Hepatocyte (in vitro differentiated cells): ENCODE results near the gene GNAI2. TPM values are rescaled to one million over a fixed set of nuclear protein-coding genes. Genes with fewer than 3 reads are reported as not detected.

Experiments used
- DNase-seq: peaks from one replicate; pipeline ENCODE4 v3.0.0-alpha.2; 2016; ENCODE audit warnings: low spot score
- H2AFZ ChIP-seq: fragments of 200-600 bp; sonication (generic); 2 replicates; pipeline ENCODE4 v1.6.0; 2016; ENCODE audit warnings: antibody characterized with exemption, mild to moderate bottlenecking
- H3K27ac ChIP-seq: fragments of 200-600 bp; sonication (generic); 2 replicates; pipeline ENCODE4 v1.5.1; 2016; ENCODE audit warnings: mild to moderate bottlenecking
- H3K27me3 ChIP-seq: fragments of 200-600 bp; sonication (generic); 2 replicates; pipeline ENCODE4 v1.6.1; 2016
- H3K36me3 ChIP-seq: fragments of 200-600 bp; sonication (generic); replicated peaks from 2 replicates; pipeline ENCODE4 v1.5.1; 2016; ENCODE audit warnings: low read depth; ENCODE audit not compliant: insufficient read depth
- H3K4me1 ChIP-seq: fragments of 200-600 bp; sonication (generic); 2 replicates; pipeline ENCODE4 v1.5.1; 2016; ENCODE audit warnings: mild to moderate bottlenecking, moderate library complexity; ENCODE audit not compliant: insufficient read depth
- H3K4me2 ChIP-seq: fragments of 200-600 bp; sonication (generic); 2 replicates; pipeline ENCODE4 v1.6.0; 2016
- H3K4me3 ChIP-seq: fragments of 200-600 bp; sonication (generic); 2 replicates; pipeline ENCODE4 v1.5.1; 2016; ENCODE audit warnings: mild to moderate bottlenecking
- H3K79me2 ChIP-seq: fragments of 200-600 bp; sonication (generic); 2 replicates; pipeline ENCODE4 v1.6.0; 2017; ENCODE audit warnings: mild to moderate bottlenecking
- H3K9me2 ChIP-seq: fragments of 200-600 bp; sonication (generic); replicated peaks from 2 replicates; pipeline ENCODE4 v1.6.0; 2017; ENCODE audit warnings: mild to moderate bottlenecking; ENCODE audit not compliant: insufficient read depth
- H3K9me3 ChIP-seq: fragments of 200-600 bp; sonication (generic); 2 replicates; pipeline ENCODE4 v1.5.1; 2016; ENCODE audit warnings: low read depth, mild to moderate bottlenecking
- H4K20me1 ChIP-seq: fragments of 200-600 bp; sonication (generic); 2 replicates; pipeline ENCODE4 v1.6.0; 2016; ENCODE audit warnings: mild to moderate bottlenecking; ENCODE audit not compliant: insufficient read depth, poor library complexity, severe bottlenecking
- EZH2 ChIP-seq: fragments of 200-600 bp; sonication (generic); IDR thresholded peaks from 2 replicates; pipeline ENCODE4 v1.6.1; 2016; ENCODE audit warnings: antibody characterized with exemption, mild to moderate bottlenecking, borderline replicate concordance
- EZH2phosphoT487 ChIP-seq: fragments of 200-600 bp; sonication (generic); IDR thresholded peaks from one replicate; pipeline ENCODE4 v1.6.1; 2018; ENCODE audit warnings: antibody characterized with exemption, mild to moderate bottlenecking, low read depth, moderate library complexity; ENCODE audit not compliant: unreplicated experiment, severe bottlenecking
- WGBS: methylation state at CpG from one replicate; pipeline ENCODE4 v1.1.6; 2016; ENCODE audit warnings: low lambda C conversion rate; ENCODE audit errors: missing lambda C conversion rate; 5-methylcytosine and 5-hydroxymethylcytosine counted together
- polyA plus RNA-seq: library from polyadenylated mRNA; unstranded; fragments of >200 nt; fragmentation: Nextera tagmentation; extraction: Ambion mirVana; gene quantifications from 2 replicates; pipeline ENCODE4 v1.2.1, GENCODE V29; 2016
- total RNA-seq: library from RNA; depleted of rRNA; stranded (reverse); fragments of >200 nt; gene quantifications from 2 replicates; pipeline ENCODE4 v1.2.3, GENCODE V29; 2014
- TF ChIP-seq, protein P1 (sequence below): fragments of 200-600 bp; sonication (generic); IDR thresholded peaks from 2 replicates; pipeline ENCODE4 v1.5.1; 2016; ENCODE audit warnings: antibody characterized with exemption, mild to moderate bottlenecking; ENCODE audit not compliant: poor library complexity

Gene GNAI2
- total and polyA plus RNA-seq, 2 experiments from 2014 or later, result 103 to 233 TPM

DNA sequence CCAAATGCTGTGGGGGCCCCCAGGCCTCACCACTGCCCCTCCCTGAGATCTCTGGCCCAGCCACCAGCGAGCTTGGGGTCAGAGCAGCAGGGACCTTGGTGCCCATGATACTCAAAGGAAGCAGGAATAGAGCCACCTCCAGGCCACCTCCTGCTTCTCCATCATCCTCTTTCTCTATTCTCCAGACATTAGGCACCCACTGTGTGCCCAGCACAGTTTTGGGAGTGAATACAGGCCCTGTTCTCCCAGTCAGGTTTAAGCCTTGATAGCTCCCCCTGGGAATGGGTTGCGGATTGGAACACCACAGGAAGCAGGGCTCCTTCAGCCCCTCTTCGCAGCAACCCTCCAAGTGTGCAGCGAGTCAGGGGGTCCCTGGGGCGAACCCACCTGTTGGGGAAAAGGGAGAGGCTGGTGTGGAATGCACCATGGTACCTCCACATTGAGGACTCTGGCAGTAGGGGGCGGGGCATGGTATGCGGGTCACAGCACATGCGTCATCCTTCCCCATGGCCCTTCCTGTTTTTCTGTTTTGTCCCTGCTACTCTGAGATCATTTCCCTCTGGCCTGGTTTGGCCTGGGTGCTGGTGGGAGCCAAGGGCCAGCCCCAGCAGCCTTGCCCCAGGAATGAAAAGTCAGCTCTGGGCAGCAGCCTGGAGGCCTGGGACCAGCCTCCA lies 18.7 kb downstream of the GNAI2 start:
- DNase-seq, result no peak
- no peak overlapping the region for H3K27ac ChIP-seq
- H4K20me1 ChIP-seq, result peaks cover 27% of the 10 kb centered on the region
- no peaks in the 10 kb centered on the region for H3K36me3 ChIP-seq
- no peaks in the 10 kb centered on the region for H3K9me2 ChIP-seq
- TF ChIP-seq, protein P1, sequence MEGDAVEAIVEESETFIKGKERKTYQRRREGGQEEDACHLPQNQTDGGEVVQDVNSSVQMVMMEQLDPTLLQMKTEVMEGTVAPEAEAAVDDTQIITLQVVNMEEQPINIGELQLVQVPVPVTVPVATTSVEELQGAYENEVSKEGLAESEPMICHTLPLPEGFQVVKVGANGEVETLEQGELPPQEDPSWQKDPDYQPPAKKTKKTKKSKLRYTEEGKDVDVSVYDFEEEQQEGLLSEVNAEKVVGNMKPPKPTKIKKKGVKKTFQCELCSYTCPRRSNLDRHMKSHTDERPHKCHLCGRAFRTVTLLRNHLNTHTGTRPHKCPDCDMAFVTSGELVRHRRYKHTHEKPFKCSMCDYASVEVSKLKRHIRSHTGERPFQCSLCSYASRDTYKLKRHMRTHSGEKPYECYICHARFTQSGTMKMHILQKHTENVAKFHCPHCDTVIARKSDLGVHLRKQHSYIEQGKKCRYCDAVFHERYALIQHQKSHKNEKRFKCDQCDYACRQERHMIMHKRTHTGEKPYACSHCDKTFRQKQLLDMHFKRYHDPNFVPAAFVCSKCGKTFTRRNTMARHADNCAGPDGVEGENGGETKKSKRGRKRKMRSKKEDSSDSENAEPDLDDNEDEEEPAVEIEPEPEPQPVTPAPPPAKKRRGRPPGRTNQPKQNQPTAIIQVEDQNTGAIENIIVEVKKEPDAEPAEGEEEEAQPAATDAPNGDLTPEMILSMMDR, result no peak
- TF ChIP-seq EZH2phosphoT487, result no peak
- no peak overlapping the region for H3K4me3 ChIP-seq
- peaks cover 4% of the 10 kb centered on the region for H3K4me1 ChIP-seq
- H3K27me3 ChIP-seq, result no peaks in the 10 kb centered on the region
- peaks cover 30% of the 10 kb centered on the region for H3K79me2 ChIP-seq
- H3K9me3 ChIP-seq, result no peaks in the 10 kb centered on the region
- H2AFZ ChIP-seq, result no peak overlapping the region
- 98% methylated on average over 8 of the region's 8 CpGs for WGBS
- no peak overlapping the region for H3K4me2 ChIP-seq

DNA sequence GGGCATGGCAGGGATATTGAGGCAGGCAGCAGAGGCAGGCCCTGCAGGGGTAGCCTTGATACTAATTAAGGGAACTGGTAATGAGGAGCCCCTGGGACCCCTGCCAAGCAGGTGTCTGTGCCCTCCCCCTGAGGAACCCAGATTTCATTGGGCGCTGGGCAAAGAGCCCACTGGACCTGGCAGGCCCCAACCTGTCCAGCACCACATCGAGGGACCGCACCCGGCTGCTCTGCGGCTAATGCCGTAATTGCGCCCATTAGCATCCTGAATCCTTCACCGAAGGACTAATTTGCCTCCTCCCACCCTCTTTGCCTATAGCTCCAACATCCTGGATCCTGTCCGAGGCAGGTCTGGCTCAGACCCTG lies 19.2 kb downstream of the GNAI2 start:
- DNase-seq, result no peak
- Histone ChIP-seq H3K4me1 (peaks cover 6% of the 10 kb centered on the region), H4K20me1 (peaks cover 22% of the 10 kb centered on the region), H3K9me2 (no peaks in the 10 kb centered on the region), H3K9me3 (no peaks in the 10 kb centered on the region), H3K36me3 (no peaks in the 10 kb centered on the region), H3K27me3 (no peaks in the 10 kb centered on the region), H3K4me3 (no peak overlapping the region), H2AFZ (no peak overlapping the region), H3K4me2 (no peak overlapping the region), H3K79me2 (peaks cover 24% of the 10 kb centered on the region), H3K27ac (no peak overlapping the region)
- TF ChIP-seq, protein P1, result no peak
- TF ChIP-seq EZH2phosphoT487 (no peak), EZH2 (no peak)
- WGBS, result 98% methylated on average over 9 of the region's 9 CpGs

DNA sequence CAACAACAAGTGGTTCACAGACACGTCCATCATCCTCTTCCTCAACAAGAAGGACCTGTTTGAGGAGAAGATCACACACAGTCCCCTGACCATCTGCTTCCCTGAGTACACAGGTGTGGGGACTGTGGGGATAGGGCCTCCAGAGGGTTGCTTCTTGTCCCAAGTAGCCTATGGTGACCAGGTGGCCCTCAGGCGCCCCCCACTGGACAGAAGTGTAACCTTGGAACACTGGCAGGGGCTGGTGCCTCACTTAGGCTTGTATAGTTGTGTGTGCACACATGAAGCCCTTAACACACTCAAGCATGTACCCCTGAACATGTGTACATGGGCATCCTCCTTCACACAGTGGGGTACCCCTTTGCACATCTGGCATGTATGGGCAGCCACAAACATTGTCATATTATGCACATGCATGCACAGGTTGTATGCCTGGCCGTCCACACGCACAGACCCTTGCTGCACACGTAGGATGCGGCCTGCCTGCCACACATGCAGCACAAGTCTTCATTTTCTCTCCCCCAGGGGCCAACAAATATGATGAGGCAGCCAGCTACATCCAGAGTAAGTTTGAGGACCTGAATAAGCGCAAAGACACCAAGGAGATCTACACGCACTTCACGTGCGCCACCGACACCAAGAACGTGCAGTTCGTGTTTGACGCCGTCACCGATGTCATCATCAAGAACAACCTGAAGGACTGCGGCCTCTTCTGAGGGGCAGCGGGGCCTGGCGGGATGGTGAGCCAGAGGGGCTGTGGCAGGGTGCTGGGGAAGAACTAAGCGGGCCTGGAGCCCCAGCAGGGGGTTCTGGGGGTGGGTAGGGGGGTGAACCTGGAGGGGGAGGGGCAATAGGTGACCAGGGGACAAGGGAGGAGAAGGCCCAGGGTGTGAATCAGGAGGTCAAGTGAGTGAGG lies 21.2 kb downstream of the GNAI2 start:
- no peaks in the 10 kb centered on the region for H3K9me3 ChIP-seq
- no peak for DNase-seq
- H3K27ac ChIP-seq, result no peak overlapping the region
- TF ChIP-seq EZH2 (no peak), EZH2phosphoT487 (no peak)
- TF ChIP-seq, protein P1, result peak; percentile 42
- H4K20me1 ChIP-seq, result peaks cover 3% of the 10 kb centered on the region
- no peaks in the 10 kb centered on the region for H3K27me3 ChIP-seq
- 91% methylated on average over 20 of the region's 20 CpGs for WGBS
- H3K36me3 ChIP-seq, result no peaks in the 10 kb centered on the region
- H3K4me1 ChIP-seq, result peaks cover 18% of the 10 kb centered on the region
- no peaks in the 10 kb centered on the region for H3K9me2 ChIP-seq
- no peak overlapping the region for H3K4me3 ChIP-seq
- H3K4me2 ChIP-seq, result no peak overlapping the region
- no peak overlapping the region for H2AFZ ChIP-seq
- H3K79me2 ChIP-seq, result peaks cover 17% of the 10 kb centered on the region
